Heart right ventricle (tissue), 16 donors: ENCODE data around the gene RBMS3. TPM values are rescaled to one million over a fixed set of nuclear protein-coding genes. Genes with fewer than 3 reads are reported as not detected.

Experiments used
- ATAC-seq, 8 donors: fragments of 200-7000 bp; cut with Tn5 transposase; one replicate each; pipeline ENCODE4 v1.9.1; 2020; ENCODE audit warnings: mild to moderate bottlenecking in 8 of 8, moderate library complexity in 8 of 8, moderate number of reproducible peaks in 1 of 8
- DNase-seq, 2 donors: peaks; one replicate each; pipeline ENCODE4 v3.0.0-alpha.2; 2020
- H3K27ac ChIP-seq, 10 donors: fragments of 200-600 bp; sonication (generic) in 2 of 10; one replicate each; pipeline versions ENCODE4 v1.5.0 to v1.8.0; 2020 to 2022; ENCODE audit warnings: mild to moderate bottlenecking in 3 of 10
- H3K27me3 ChIP-seq, 7 donors: fragments of 200-600 bp; one replicate each; pipeline ENCODE4 v1.8.0; 2021 to 2022; ENCODE audit warnings: mild to moderate bottlenecking in 2 of 7
- H3K36me3 ChIP-seq, 9 donors: fragments of 200-600 bp; sonication (generic) in 1 of 9; one replicate each; pipeline versions ENCODE4 v1.5.0 to v1.8.0; 2020 to 2022; ENCODE audit warnings: mild to moderate bottlenecking in 2 of 9
- H3K4me1 ChIP-seq, 9 donors: fragments of 200-600 bp; sonication (generic) in 1 of 9; one replicate each; pipeline versions ENCODE4 v1.5.0 to v1.8.0; 2020 to 2022; ENCODE audit warnings: mild to moderate bottlenecking in 4 of 9
- H3K4me3 ChIP-seq, 10 donors: fragments of 200-600 bp; sonication (generic) in 2 of 10; one replicate each; pipeline versions ENCODE4 v1.5.0 to v1.8.0; 2020 to 2022; ENCODE audit warnings: mild to moderate bottlenecking in 7 of 10, moderate library complexity in 2 of 10
- H3K9me3 ChIP-seq, 11 donors: fragments of 200-600 bp in 10 of 11; sonication (generic) in 2 of 11; one replicate each; pipeline versions ENCODE4 v1.5.0 to v1.8.0; 2013 to 2022; ENCODE audit warnings: mild to moderate bottlenecking in 2 of 11, control low read depth in 1 of 11, moderate library complexity in 1 of 11
- WGBS, 2 donors: extraction: QIAGEN DNeasy Blood & Tissue Kit; methylation state at CpG; one replicate each; pipeline ENCODE4 v1.1.7; 2013; ENCODE audit warnings: inconsistent platforms in 1 of 2; 5-methylcytosine and 5-hydroxymethylcytosine counted together
- intact Hi-C, 10 donors: fragments of 100-400 bp; cut with DNase I; formaldehyde crosslinking; loops; one replicate each; pipeline versions ENCODE4 v1.11.1 to v1.14.2; 2022
- polyA plus RNA-seq, 2 donors: library from polyadenylated mRNA; stranded (reverse); fragments of 200-250 nt; gene quantifications; one replicate each; pipeline ENCODE4 v1.2.3, GENCODE V29; 2013
- total RNA-seq, 10 donors: library from RNA; stranded (reverse); fragmentation: NEBNext Ultra II Directional in 3 of 10; extraction: Animal tissue kit (Norgen Biotek cat#: 25700) in 3 of 10; gene quantifications; one replicate each; pipeline versions ENCODE4 v1.2.1 to v1.2.4, GENCODE V29; 2021 to 2023
- TF ChIP-seq, protein P1 (sequence below), 9 donors: fragments of 200-600 bp; sonication (generic) in 2 of 9; IDR thresholded peaks; one replicate each; pipeline versions ENCODE4 v1.5.0 to v1.8.0; 2021 to 2022; ENCODE audit warnings: antibody characterized with exemption in 9 of 9, mild to moderate bottlenecking in 5 of 9, moderate library complexity in 1 of 9
- donor health status: Arrhythmogenic right ventricular cardiomyopathy.
- donor health status: ischemic (EF 13 %, LVEDD 7.1; RV severe dilation, severe dysfunction).
- donor health status: healthy with polysubstance abuse.
- donor health status: DM: no; HTN: yes; CAD: no.
- donor health status: DM: no; HTN: no; CAD: no.
- donor health status: ischemic (EF 25% LVEDD 6.9; RV normal size, moderate dysfunction).
- donor health status: ischemic (EF 25% LVEDD 5.7; RV mildly dilated, moderate dysfunction).
- donor health status: healthy.
- donor health status: DM: yes; HTN: yes; CAD: no.
- donor health status: Ischemic cardiomyopathy.
- donor health status: ischemic (EF 35%, LVEDD 5.7; RV mildly dilated, moderate dysfunction).
- donor health status: nonischemic (EF 11% LVEDD 7.7; RV severe dilation, severe dysfunction).
- donor health status: DM: yes; HTN: yes; CAD: no.
- donor health status: PGD.
- donor health status: ischemic (EF 29% LVEDD 5.4; RV normal size, mild dysfunction).
- donor health status: nonischemic (EF 23%, LVEDD 6.1; RV moderate dilation, normal function).

RBMS3 gene
- total and polyA plus RNA-seq, 12 donors: 3.2 to 41.1 (median 26.4) TPM

GRCh38 chr3:29331456-29332194 lies 50.8 kb downstream of the RBMS3 start:
- TF ChIP-seq, protein P1, sequence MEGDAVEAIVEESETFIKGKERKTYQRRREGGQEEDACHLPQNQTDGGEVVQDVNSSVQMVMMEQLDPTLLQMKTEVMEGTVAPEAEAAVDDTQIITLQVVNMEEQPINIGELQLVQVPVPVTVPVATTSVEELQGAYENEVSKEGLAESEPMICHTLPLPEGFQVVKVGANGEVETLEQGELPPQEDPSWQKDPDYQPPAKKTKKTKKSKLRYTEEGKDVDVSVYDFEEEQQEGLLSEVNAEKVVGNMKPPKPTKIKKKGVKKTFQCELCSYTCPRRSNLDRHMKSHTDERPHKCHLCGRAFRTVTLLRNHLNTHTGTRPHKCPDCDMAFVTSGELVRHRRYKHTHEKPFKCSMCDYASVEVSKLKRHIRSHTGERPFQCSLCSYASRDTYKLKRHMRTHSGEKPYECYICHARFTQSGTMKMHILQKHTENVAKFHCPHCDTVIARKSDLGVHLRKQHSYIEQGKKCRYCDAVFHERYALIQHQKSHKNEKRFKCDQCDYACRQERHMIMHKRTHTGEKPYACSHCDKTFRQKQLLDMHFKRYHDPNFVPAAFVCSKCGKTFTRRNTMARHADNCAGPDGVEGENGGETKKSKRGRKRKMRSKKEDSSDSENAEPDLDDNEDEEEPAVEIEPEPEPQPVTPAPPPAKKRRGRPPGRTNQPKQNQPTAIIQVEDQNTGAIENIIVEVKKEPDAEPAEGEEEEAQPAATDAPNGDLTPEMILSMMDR (IDR thresholded peaks at IDR 0.05): no peak
- H3K4me1 ChIP-seq: peaks cover 10 to 91% (median 62%) of the 10 kb centered on the region in 9 donors
- H3K27ac ChIP-seq: peak overlapping the region in 8 of 10 donors; percentile 38 to 86 (median 62)
- no peaks in the 10 kb centered on the region for H3K36me3 ChIP-seq
- no peak for DNase-seq
- H3K9me3 ChIP-seq: no peaks in the 10 kb centered on the region
- peak in 3 of 8 donors; percentile 15 to 30 (median 20) for ATAC-seq
- intact Hi-C loops: loop anchor here in 4 of 10 donors (5.0 to 10.0 kb wide), 3 partner anchors 44 to 49 kb away; partner anchors contain the start of gene RBMS3 (in 3 of the 4)
- H3K4me3 ChIP-seq: peak overlapping the region in 1 of 10 donors; percentile 4
- WGBS, 2 donors: 56% methylated on average over 5 of the region's 5 CpGs
- H3K27me3 ChIP-seq: no peaks in the 10 kb centered on the region

GRCh38 chr3:29332195-29332637 lies 51.3 kb downstream of the RBMS3 start:
- TF ChIP-seq, protein P1 (IDR thresholded peaks at IDR 0.05): no peak
- H3K4me1 ChIP-seq: peaks cover 10 to 93% (median 67%) of the 10 kb centered on the region in 9 donors
- H3K27ac ChIP-seq: peak overlapping the region in 7 of 10 donors; percentile 38 to 86 (median 63)
- WGBS, 2 donors: 75 to 79% methylated on average over 2 of the region's 2 CpGs
- DNase-seq (no peak), ATAC-seq (no peak)
- intact Hi-C loops: loop anchor here in 4 of 10 donors (5.0 to 10.0 kb wide), 3 partner anchors 45 to 50 kb away; partner anchors contain the start of gene RBMS3 (in 3 of the 4)
- no peaks in the 10 kb centered on the region for H3K27me3 ChIP-seq
- no peak overlapping the region for H3K4me3 ChIP-seq
- H3K9me3 ChIP-seq: no peaks in the 10 kb centered on the region
- H3K36me3 ChIP-seq: no peaks in the 10 kb centered on the region

- H3K9me3 ChIP-seq: no peaks in the 10 kb centered on the region
- no peaks in the 10 kb centered on the region for H3K36me3 ChIP-seq
- TF ChIP-seq, protein P1 (IDR thresholded peaks at IDR 0.05): no peak
- no peak for DNase-seq
- H3K4me3 ChIP-seq: no peak overlapping the region
- H3K27ac ChIP-seq: peak overlapping the region in 3 of 10 donors; percentile 3 to 92 (median 60)
- no peak for ATAC-seq
- WGBS, 2 donors: 64 to 75% methylated on average over 3 of the region's 3 CpGs
- peaks cover 10 to 93% (median 72%) of the 10 kb centered on the region in 9 donors for H3K4me1 ChIP-seq
- intact Hi-C loops: loop anchor here in 4 of 10 donors (5.0 to 10.0 kb wide), 3 partner anchors 46 to 51 kb away; partner anchors contain the start of gene RBMS3 (in 3 of the 4)
- no peaks in the 10 kb centered on the region for H3K27me3 ChIP-seq
Observed at GRCh38 chr3:29333576-29333975, 52.7 kb downstream of the RBMS3 start.

DNA sequence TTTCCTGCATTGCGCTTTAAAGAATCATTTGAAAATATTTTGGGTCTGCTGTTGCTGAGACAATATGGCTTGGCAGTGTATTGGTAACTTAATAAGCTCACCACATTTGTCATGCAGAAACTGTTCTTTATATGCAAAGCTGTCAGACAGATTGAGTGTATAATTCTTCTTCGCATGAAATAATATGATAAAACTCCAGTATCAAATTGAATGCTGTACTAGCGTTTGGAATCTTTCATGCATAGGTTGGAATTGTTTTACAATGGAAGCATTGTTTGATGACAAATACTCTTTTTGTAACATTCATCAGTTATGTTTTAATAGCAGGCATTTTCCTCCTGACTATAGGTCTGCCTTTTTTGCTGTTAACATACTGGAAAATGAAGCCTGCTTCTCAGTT lies 53.8 kb downstream of the RBMS3 start:
- peak overlapping the region in 8 of 10 donors; percentile 78 to 92 (median 84) for H3K27ac ChIP-seq
- WGBS, 2 donors: 69 to 70% methylated on average over 3 of the region's 3 CpGs
- no peak for DNase-seq
- no peaks in the 10 kb centered on the region for H3K36me3 ChIP-seq
- no peaks in the 10 kb centered on the region for H3K9me3 ChIP-seq
- no peak for ATAC-seq
- no peaks in the 10 kb centered on the region for H3K27me3 ChIP-seq
- H3K4me1 ChIP-seq: peaks cover 10 to 97% (median 79%) of the 10 kb centered on the region in 9 donors
- peak overlapping the region in 4 of 10 donors; percentile 40 to 46 (median 46) for H3K4me3 ChIP-seq
- intact Hi-C loops: loop anchor here in 7 of 10 donors (1.0 to 10.0 kb wide), 4 partner anchors 47 to 53 kb away; partner anchors contain the start of gene RBMS3 (in 6 of the 7)
- TF ChIP-seq, protein P1 (IDR thresholded peaks at IDR 0.05): no peak
